Skin epidermis (tissue), 12 donors: ENCODE data around the gene SREBF1.
A peak's percentile ranks its signal among the peaks of the same experiment; 100 is the strongest.
"Not testable (repeated sequence)": the region's sequence is repeated elsewhere in the genome, so short reads cannot be mapped to it uniquely, and the experiment has no call there.

Experiments
- H3K27ac ChIP-seq, 21 experiments: fragments of 200-600 bp; sonication (generic) in 11 of 21; one replicate each; pipeline ENCODE4 v1.5.0; 2020; ENCODE audit warnings: mild to moderate bottlenecking in 3 of 21, inconsistent platforms in 2 of 21, moderate library complexity in 2 of 21
- H3K4me3 ChIP-seq, 7 experiments: fragments of 200-600 bp; sonication (generic) in 2 of 7; one replicate each; pipeline ENCODE4 v1.5.0; 2020; ENCODE audit warnings: inconsistent platforms in 2 of 7, mild to moderate bottlenecking in 2 of 7, moderate library complexity in 1 of 7

Gene SREBF1

DNA sequence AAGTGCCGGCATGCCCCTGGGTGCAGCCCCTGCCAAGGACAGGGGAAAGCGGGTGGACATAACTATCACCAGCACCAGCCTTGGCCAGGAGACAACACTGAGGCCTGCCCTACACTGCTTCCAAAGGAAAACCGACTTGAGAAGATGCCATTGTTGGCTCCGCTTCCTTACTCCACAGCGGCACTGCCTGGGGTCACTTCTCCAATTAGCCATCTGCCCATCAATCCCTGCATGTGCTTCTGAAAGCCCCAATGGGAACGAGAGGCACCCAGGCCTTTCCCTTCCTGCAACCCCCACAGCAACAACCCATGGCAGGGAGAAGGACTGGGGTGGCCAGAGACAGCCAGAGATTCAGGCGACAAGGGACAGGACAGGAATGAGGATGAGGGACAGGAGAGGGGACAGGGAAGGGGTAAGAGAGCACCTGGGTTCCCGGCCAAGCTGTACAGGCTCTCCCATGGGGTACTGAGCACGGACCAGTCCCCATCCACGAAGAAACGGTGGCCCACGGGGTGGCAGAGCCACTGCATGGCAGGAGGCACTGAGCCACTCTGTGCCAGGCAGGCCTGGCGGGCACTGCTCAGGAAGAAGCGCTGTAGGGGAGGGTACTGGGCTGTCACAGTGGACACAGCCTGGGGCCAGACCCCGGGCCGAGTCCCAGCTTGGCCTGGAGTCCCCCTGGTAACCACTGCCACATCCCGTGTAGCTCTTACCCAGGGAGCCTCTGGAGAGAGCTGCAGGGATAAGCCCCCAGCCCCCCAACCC, 21.2 kb downstream of the SREBF1 start:
- H3K27ac ChIP-seq: peak overlapping the region in 8 of 21 experiments; percentile 5 to 46 (median 20)
- H3K4me3 ChIP-seq: no peak overlapping the region

DNA sequence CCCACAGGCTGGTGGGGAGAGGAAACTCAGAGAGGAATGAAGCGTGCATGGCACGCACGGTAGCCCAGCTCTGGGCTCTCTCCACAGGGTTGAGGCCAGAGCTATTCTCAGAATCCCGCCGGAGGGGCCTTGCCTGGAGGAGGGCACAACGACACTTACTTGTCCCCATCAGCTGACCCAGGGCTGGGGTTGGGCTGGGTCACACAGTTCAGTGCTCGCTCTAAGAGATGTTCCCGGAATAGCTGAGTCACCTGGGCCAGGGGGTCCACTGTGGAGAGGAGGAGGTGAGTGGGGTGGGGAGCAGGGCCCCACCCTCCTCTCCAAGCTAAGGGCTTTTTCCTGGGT, 21.8 kb downstream of the SREBF1 start:
- peak overlapping the region in 5 of 21 experiments; percentile 5 to 46 (median 24) for H3K27ac ChIP-seq

DNA sequence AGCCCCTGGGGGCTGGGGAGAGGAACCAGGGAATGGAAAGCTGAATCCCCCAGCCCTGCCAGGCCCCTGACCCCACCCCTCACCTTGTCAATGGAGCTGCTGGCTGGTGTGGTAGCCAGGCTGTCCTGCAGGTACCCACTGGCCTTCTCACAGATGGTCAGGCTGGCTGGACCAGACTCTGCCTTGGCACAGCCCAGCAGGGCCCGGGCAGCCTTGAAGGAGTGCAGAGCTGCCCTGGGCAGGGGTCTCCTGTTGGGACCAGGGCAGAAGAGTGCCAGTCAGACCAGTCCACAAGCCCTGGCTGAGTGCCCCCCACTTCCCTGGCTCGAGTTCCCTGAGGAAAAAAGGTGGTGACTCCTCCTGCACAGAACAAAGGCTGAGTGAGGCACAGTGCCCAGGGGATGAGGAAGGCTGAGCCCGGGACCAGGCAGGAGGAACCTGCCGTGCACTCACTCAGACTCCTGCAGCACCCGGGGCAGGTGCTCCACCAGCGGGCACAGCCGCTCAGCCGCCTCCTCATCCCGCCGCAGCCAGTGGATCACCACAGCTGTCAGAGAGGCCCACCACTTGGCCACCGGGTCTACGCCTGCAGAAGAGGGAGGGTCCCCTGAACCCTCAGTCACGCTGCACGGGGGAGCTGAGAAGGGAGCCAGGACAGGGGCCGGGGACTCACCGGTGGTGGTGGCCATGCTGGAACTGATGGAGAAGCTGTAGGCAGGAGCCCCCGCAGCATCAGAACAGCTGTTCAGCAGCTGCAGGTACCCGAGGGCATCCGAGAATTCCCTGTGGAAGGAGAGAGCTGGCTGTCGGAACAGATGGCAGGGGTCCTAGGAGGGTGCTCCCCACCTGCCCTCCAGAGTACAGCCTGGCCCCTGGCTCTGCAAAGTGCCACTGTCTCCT, 22.4 kb downstream of the SREBF1 start:
- peak overlapping the region in 3 of 21 experiments; percentile 14 to 57 (median 46) for H3K27ac ChIP-seq
- no peak overlapping the region for H3K4me3 ChIP-seq

More for the DNA sequence above, 21.8 kb downstream of the SREBF1 start:
- H3K4me3 ChIP-seq: no peak overlapping the region

DNA sequence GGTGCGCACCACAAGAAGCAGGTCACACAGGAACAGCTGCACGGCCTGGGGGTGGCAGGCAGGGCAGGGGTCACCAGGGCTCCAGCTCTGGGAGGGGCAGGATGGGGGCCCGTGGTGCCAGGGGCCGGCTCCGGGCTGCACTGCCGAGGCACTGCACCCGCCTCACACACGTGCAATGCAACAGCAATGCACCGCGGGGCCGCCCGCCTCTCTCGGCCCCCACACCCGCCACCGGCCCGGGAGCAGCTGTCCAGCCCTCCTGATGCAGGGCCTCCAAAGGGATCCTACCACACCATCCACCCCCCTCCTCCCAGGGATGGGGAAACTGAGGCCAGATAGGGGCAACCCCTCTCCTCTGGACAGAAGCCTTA, 23.1 kb downstream of the SREBF1 start:
- H3K27ac ChIP-seq: peak overlapping the region in 2 of 21 experiments; percentile 30 to 57
- no peak overlapping the region for H3K4me3 ChIP-seq

GRCh38 chr17:17813055-17813724, 23.6 kb downstream of the SREBF1 start:
- Histone ChIP-seq H3K4me3 (no peak overlapping the region), H3K27ac (peak overlapping the region in 3 of 21 experiments; percentile 3 to 30 (median 10))

GRCh38 chr17:17812211-17813054, 24.4 kb downstream of the SREBF1 start:
- Histone ChIP-seq H3K4me3 (no peak overlapping the region), H3K27ac (peak overlapping the region in 8 of 21 experiments; percentile 3 to 71 (median 28))

GRCh38 chr17:17811381-17812210, 25.2 kb downstream of the SREBF1 start:
- H3K4me3 ChIP-seq: no peak overlapping the region
- H3K27ac ChIP-seq: peak overlapping the region in 3 of 21 experiments; percentile 16 to 71 (median 34)

DNA sequence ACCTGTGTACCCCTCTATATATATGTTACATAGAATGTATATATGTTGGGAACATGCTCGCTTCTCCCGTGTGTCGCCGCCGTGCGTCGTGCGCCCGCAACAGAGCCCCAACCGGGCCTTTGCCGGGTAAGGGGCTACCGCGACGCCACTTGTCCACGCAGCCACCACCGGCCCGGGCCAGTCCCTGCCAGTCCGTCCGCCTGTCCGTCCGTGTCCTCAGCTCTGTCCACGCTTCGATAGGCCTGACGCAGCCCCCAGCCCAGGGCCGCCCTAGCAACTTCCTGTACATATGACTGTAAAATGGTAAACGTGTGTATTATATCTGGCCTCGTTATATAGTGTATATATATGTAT, 25.9 kb downstream of the SREBF1 start:
- peak overlapping the region in 5 of 21 experiments; percentile 55 to 71 (median 69) for H3K27ac ChIP-seq
- no peak overlapping the region for H3K4me3 ChIP-seq

- peak overlapping the region in 4 of 7 experiments; percentile 8 to 36 (median 14) for H3K4me3 ChIP-seq
- peak overlapping the region in 18 of 21 experiments; percentile 35 to 79 (median 61) for H3K27ac ChIP-seq
Observed at GRCh38 chr17:17810084-17810894, 26.5 kb downstream of the SREBF1 start.

DNA sequence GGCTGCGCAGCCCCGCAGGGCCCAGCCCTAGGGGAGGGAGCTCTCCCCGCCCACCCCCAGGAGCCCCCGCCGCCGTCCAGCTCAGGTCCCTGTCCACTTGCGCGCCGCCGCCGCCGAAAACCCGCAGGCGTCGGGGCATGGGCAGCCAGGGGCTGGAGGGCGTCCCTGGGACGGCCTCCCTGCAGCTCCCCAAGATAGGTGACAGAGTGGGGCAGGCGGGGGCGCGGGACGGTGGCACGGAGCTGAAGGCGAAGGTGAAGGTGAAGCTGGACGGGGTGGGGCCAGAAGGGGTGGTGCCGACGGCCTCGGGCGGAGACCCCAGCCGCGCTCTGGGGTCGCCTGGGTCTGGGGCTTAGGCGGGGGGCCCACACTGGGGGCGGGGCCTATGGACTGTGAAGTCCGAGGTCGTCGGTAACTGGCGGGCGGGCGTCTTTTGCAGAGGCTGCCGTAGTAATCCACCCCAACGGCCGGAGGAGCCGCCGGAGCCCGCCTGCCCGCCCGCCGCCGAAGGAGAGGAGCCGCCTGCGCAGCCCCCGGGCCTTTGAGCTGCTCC, 27.2 kb downstream of the SREBF1 start:
- Histone ChIP-seq H3K4me3 (peak overlapping the region in 5 of 7 experiments; percentile 7 to 36 (median 11)), H3K27ac (peak overlapping the region in 18 of 21 experiments; percentile 35 to 79 (median 61))

- Histone ChIP-seq H3K27ac (peak overlapping the region in 5 of 21 experiments; percentile 8 to 69 (median 51)), H3K4me3 (peak overlapping the region in 1 of 7 experiments; percentile 36)
Observed at GRCh38 chr17:17808706-17809432, 27.9 kb downstream of the SREBF1 start.

DNA sequence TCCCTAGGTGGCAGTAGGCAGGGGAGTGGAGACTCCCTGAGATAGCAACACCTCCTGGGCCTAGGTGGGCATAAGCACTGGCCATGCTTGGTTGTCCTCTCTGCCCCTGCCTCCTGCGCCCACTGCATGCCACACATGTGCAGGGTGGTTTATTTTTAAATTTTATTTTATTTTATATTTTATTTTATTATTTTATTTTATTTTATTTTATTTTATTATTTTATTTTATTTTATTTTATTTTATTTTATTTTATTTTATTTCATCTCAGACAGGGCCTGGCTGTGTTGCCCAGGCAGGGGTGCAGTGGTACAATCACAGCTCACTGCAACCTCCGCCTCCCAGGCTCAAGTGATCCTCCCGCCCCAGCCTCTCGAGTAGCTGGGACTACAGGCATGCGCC, 28.6 kb downstream of the SREBF1 start:
- not testable (repeated sequence) for H3K4me3 ChIP-seq
- peak overlapping the region in 2 of 21 experiments; percentile 5 to 27 for H3K27ac ChIP-seq

DNA sequence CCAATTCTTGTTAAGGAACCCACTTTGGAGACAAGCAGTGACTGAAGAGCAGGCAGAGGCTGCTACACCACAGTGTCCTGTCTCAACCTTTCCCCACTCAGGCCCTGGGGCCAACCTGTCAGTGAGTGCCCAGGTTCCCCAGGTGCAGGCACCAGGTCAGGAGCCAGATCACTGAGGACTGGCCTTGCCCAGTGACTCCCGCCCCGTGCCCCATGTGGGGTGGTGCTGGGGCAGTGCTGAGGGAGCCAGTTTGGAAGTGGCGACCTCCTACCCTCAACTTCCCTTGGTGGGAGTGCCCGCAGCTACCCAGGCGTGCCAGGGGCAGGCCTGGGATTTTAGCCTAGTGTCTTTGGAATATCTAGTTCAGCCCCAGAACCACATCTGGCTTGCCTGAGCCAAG, 29.3 kb downstream of the SREBF1 start:
- H3K27ac ChIP-seq: peak overlapping the region in 3 of 21 experiments; percentile 5 to 27 (median 23)
- no peak overlapping the region for H3K4me3 ChIP-seq

- Histone ChIP-seq H3K27ac (no peak overlapping the region), H3K4me3 (no peak overlapping the region)
Observed at GRCh38 chr17:17806611-17807274, 30.0 kb downstream of the SREBF1 start.

GRCh38 chr17:17806035-17806434, 30.8 kb downstream of the SREBF1 start:
- H3K27ac ChIP-seq: no peak overlapping the region
- no peak overlapping the region for H3K4me3 ChIP-seq

- H3K4me3 ChIP-seq: no peak overlapping the region
- H3K27ac ChIP-seq: peak overlapping the region in 2 of 21 experiments; percentile 19 to 39
Observed at GRCh38 chr17:17805575-17805974, 31.2 kb downstream of the SREBF1 start.
